ENCODE data around the gene CPVL.

The CPVL gene

DNA sequence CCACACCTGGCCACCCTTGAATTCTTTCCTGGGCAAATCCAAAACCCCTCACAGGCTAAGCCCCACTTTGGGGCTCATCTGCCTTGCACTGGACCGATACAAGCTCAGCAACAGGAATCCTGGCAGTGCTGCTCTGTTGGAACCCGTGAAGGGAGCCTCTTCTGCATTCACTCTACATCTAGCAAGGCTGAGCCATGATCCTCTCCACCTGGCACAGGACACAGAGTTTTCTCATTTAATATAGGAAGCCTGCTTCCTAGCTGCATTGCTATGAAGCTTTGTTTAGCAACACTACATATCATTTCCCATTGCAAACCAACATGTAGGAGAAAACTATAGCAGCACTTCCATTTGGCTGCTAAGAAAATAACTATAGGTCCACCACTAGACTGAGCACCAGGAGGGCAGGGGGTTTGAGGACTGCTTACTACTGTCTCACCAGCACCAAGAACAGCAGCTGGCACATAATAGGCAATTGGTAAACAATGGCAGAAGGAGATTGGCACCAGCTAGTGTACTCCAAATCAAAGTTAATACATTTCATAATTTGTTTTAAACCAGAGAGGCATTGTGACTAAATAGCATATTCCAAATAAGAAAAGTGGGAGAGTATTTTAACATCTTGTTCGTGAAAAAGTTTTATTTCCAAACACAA, 56.1 kb downstream of the CPVL start:
- DNase-seq: no peak

DNA sequence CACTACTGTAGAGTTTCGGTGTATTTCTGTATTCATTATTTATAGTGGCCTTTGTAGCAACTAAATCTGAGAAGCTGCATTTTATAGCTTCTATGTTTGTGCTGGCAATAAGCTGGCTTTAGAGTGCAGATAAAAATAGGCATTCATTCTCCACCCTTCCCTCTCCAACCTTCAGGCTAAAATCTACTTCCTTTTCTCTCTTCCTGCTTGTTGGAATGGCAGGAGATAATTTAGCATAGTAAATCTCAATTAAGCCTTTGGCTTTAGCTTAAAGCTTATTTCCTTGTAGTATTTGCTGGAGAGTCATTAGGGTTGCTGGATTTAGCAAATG, 58.5 kb downstream of the CPVL start:
- peak; percentile 86 for DNase-seq

- DNase-seq: peak; percentile 94
Measured at GRCh38 chr7:29086545-29086944, 59.8 kb downstream of the CPVL start.

GRCh38 chr7:29084832-29085231, 61.5 kb downstream of the CPVL start:
- DNase-seq: no peak

GRCh38 chr7:29080803-29081202, 65.5 kb downstream of the CPVL start:
- no peak for DNase-seq

GRCh38 chr7:29078311-29079260, 67.8 kb downstream of the CPVL start:
- DNase-seq: peak; percentile 30

DNA sequence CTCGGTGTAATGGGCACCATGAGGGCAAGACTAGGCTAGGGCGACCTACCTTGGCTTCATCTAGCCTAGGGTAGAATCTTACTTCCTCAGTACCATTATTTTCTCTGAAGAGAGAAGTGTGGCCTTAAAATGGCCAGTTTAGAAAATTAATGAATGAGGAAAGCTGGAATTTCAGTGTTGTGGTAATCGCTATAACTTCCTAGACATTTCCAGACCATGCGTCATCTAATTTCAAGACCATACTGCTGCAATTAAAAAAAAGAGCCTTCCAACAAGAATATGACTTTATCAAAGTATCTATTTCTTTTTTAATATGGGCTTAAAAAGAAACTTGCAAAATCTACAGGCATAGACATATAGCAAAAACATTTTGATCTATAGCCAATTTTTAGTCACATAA, 68.5 kb downstream of the CPVL start:
- DNase-seq: no peak

DNA sequence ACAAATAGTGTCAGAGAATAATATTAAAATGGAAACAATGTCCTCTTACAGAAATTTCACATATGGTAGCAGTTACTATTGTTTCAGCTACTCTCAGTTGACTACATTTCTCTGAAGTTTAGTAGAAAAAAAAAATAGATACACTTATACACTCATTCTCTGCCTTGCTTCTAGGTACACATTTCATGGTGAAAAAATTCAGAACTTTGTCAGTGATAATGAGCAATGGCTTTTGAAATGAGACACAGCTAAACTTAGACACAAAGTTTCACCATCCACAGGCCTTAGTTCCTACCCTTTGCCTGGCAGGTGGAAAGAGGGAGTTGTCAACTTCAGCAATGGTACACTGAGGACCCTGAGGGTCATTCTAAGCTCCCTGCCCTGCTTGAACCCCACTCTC, 69.2 kb downstream of the CPVL start:
- DNase-seq: no peak

DNA sequence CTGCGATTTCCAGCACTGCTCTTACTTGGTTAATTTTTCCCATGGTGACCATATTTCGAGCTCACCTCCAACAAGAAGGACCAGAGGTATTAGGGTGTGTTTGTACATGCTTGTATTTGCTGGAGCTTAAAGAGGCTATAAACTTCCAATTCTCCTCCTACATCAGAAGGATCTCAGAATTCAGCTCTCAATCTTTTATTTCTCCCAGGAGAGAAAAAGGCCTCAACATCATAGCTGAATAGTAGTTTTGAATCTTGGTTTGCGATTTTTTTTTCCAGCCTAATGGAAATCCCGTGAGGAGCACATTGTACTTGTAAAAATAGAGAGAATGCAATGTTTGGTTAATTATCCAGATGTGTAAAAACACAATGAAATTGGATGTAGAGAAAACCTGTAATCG, 69.7 kb downstream of the CPVL start:
- no peak for DNase-seq

DNA sequence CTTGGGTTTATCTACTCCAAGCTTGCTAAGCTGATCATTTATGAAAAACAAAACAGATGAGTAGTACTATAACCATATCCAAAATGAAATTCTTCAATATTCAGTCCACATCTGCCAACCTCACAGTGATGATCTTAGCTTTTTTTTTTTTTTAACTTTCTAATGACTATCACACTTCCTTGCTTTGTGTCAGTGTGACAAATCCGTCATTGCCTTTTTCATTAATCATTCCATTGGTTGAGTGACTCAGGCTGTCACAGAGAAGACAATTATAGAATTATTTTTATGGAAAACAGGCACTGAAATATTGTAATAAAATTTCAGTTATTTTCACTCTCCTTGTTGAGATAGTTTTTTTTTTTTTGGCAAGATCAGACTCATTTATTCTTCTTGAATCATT, 70.7 kb downstream of the CPVL start:
- DNase-seq: no peak

DNA sequence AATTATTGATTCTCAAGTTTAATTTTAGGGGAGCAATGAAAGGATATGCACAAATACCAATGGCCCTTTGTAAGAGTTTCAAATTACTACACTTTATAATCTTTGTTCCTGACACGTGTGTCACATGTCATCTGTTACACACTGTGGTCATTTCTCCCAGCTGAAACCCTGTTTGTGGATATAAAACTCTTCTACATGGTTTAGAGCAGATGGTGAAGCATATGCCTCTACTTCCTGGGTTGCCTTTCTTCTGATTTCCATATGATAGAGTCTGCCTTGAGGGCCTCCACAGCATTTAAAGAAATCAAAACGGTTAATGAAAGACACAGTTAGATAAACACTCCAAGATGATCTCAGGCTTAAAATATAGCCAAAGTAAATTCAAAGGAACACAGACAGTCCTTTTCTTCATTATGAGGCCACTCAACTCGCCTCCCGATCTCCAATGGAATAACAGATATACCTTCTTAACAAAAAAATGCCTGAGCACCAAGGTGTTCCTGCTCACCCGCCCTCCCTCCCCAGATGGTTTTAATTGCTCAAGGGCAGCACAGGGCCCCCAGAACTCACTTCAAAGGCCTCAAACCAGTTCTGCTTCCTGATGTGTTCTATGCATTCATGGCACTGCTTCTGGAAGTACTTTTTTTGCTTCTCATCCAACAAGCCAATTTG, 75.0 kb downstream of the CPVL start:
- no peak for DNase-seq

GRCh38 chr7:29066641-29067040, 79.7 kb downstream of the CPVL start:
- no peak for DNase-seq

GRCh38 chr7:29065181-29065857, 81.0 kb downstream of the CPVL start:
- DNase-seq: no peak

- DNase-seq: no peak
Measured at GRCh38 chr7:29063872-29064271, 82.5 kb downstream of the CPVL start.

DNA sequence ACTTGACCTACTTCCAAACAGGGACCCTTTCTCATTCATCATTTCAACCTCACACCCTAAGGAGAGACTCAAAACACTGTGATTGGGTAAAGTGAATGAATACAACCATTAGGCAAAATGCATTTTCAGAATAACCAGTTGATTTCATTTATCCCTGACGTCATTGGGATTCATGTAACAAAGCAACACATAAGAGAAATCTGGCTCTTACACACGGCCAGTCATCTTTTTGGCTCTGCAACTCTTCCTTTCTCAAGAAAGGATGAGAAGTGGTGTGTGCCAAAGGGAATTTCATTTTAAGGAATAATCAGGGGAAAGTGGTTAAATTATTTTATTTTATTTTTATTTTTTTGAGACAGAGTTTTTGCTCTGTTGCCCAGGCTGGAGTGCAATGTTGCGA, 83.1 kb downstream of the CPVL start:
- no peak for DNase-seq

DNA sequence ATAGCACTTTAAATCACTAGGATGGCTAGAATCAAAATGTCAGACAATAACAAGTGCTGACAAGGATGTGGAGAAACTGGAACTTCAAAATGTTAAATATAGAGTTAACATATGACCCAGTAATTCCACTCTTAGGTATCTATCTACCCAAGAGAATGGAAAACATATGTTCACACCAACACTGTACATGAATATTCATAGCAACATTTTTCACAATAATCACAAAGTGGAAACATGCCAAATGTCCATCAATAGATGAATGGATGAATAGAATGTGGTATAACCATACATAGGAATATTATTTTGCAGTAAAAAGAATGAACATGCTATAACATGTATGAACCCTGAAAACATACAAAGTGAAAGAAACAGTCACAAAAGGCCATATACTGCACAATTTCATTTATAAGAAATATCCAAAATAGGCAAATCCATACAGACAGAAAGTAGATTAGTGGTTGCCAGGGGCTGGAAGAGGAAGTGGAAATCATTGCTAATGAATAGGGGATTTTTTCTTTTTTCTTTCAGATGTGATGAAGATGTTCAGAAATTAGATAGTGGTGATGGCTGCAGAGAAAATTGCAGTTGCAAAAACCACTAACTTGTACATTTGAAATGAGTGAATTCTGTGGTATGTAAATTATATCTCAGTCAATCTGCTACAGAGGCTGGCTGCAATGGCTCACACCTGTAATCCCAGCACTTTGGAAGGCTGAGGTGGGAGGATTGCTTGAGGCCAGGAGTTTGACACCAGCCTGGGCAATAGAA, 93.0 kb downstream of the CPVL start:
- no peak for DNase-seq

GRCh38 chr7:29046978-29047377, 99.4 kb downstream of the CPVL start:
- no peak for DNase-seq

DNA sequence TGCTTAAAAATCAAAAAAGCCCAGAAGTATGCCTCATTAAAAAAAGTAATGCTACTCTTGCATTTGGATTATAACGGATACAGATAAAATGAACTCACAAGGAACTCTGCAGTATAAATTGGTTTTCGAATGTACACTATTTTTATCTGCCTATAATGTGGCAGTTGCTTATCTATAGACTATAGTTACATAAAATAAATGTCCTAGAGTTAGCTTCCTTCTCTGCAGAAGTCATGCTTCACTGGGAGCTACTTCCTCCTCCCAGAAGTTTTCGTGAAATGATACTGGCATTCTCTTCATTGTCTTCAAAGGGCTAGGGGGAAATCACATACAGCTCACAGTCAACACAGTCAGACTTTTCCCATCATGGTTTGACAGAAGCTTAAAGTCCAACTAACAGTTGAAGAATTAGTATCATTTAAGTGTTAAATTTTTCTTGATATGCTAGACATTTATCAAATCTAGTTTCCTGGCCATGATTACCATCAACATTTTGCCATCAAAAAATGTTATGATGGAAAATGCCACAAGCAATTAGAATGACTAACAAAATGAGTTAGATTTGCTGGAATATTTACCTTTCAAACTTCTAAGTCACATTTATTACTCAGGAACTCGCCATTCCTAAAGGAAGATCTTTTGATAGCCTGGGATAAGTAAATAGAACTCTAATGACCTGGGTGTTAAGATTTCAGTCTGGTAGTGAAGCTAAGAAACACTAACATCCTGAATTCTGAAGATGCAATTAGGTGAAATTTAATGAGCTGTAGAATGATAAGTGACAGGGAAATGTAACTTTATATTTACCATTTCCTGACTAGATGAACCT, 100.9 kb downstream of the CPVL start:
- DNase-seq: no peak

- DNase-seq: no peak
Measured at GRCh38 chr7:29044554-29044953, 101.8 kb downstream of the CPVL start.

DNA sequence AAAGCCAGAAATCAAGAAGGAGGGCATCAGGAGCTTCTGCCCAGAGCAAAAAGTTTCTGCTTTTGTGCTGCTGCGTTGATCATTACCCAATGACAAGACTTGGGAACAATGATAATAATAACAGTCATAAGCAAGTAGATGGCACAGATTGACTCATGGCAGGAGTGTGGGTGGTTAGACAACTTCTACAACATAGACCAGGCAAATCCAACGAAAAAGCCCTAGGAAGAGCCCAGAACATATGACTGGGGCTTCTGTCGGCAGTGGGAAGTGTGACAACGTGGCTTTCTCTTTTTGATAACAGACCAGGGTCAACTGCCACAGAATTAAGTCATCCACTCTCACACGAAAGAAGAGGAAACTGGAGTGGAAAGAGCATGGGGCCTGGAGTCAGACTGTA, 102.8 kb downstream of the CPVL start:
- no peak for DNase-seq

- no peak for DNase-seq
Measured at GRCh38 chr7:29042824-29043231, 103.5 kb downstream of the CPVL start.

GRCh38 chr7:29041991-29042390, 104.3 kb downstream of the CPVL start:
- DNase-seq: no peak
